ENCODE data around the gene CLASP1. TPM values are rescaled to one million over a fixed set of nuclear protein-coding genes. Genes with fewer than 3 reads are reported as not detected.

Gene CLASP1
- total RNA-seq, 1 donor from 2014 or later = 110 TPM

DNA sequence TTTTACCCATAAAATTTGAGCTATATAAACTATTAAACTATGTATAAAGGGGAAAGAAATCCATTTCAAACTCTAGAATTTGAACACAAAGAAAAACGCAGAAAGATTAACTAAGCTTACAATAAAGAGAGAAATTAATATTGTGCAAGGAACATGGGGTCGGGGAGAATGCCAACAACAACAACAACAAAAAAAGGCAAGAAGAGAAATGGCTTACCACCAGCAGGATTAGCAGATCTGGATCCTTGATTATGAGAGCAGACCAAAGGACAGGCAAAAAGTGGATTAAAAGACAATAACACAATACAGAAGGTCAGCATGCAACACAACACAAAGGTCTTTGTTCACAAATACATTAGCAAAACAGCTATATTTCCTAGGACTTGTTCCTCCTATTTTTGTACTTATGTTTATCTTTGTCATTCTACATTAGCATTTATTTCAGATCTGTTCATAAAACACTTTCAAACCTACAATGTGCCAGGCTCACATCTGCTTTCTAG is 222.0 kb downstream of the CLASP1 start:
- H3K27me3 ChIP-seq = no peaks in the 10 kb centered on the region
- Mint-ChIP-seq H3K27ac (no peak overlapping the region), H3K9me3 (no peaks in the 10 kb centered on the region), H3K4me1 (no peaks in the 10 kb centered on the region), H3K27me3 (ENCODE audit: insufficient read depth, low read depth) (no peaks in the 10 kb centered on the region), H3K4me3 (no peak overlapping the region), H3K36me3 (peaks cover 22% of the 10 kb centered on the region)
- no peaks in the 10 kb centered on the region for H3K36me3 ChIP-seq
- H3K4me3 ChIP-seq = no peak overlapping the region
- no peaks in the 10 kb centered on the region for H3K79me2 ChIP-seq (ENCODE audit: low read depth)
- no peaks in the 10 kb centered on the region for H3K4me1 ChIP-seq
- H3K9ac ChIP-seq = no peak overlapping the region
- no peaks in the 10 kb centered on the region for H4K20me1 ChIP-seq (ENCODE audit: low read depth)
- no peaks in the 10 kb centered on the region for H3K9me3 ChIP-seq (ENCODE audit: low read depth)
- no peak for DNase-seq (ENCODE audit: low spot score)
- no peak overlapping the region for H3K4me2 ChIP-seq
- TF ChIP-seq EZH2 (IDR thresholded peaks at IDR 0.05) = no peak
- TF ChIP-seq, protein P1, sequence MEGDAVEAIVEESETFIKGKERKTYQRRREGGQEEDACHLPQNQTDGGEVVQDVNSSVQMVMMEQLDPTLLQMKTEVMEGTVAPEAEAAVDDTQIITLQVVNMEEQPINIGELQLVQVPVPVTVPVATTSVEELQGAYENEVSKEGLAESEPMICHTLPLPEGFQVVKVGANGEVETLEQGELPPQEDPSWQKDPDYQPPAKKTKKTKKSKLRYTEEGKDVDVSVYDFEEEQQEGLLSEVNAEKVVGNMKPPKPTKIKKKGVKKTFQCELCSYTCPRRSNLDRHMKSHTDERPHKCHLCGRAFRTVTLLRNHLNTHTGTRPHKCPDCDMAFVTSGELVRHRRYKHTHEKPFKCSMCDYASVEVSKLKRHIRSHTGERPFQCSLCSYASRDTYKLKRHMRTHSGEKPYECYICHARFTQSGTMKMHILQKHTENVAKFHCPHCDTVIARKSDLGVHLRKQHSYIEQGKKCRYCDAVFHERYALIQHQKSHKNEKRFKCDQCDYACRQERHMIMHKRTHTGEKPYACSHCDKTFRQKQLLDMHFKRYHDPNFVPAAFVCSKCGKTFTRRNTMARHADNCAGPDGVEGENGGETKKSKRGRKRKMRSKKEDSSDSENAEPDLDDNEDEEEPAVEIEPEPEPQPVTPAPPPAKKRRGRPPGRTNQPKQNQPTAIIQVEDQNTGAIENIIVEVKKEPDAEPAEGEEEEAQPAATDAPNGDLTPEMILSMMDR (IDR thresholded peaks at IDR 0.05) = no peak
- H3K27ac ChIP-seq = no peak overlapping the region
- no peaks in the 10 kb centered on the region for H3F3A ChIP-seq (ENCODE audit: low read depth)
- no peak overlapping the region for H2AFZ ChIP-seq (replicated peaks)

DNA sequence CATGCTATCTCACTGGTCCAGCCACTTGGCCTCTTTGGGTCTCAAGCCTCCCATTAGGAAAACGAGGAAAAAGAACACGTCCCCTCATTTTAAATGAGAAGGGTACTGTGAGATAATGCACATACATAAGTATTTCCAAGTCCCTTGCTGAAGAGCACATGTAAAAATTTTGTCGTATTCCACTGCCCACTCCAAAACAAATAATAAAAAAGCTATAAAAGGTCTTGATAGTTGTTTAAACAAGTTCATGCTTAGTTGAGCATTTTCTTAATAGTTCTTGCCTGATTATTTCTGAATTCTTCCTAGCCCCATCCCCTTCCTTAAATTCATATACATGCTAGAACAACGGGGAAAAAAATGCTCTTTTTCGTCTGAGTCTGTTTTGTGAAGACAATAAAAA is 228.8 kb downstream of the CLASP1 start:
- H3K27ac Mint-ChIP-seq = no peak overlapping the region
- H3K36me3 Mint-ChIP-seq = peaks cover 21% of the 10 kb centered on the region
- H3K27me3 ChIP-seq = no peaks in the 10 kb centered on the region
- no peak overlapping the region for H3K9ac ChIP-seq
- no peaks in the 10 kb centered on the region for H3K4me1 Mint-ChIP-seq
- TF ChIP-seq, protein P1 (IDR thresholded peaks at IDR 0.05) = no peak
- TF ChIP-seq EZH2 (IDR thresholded peaks at IDR 0.05) (no peak), EZH2phosphoT487 (IDR thresholded peaks at IDR 0.05) (no peak)
- H3K9me3 Mint-ChIP-seq = no peaks in the 10 kb centered on the region
- DNase-seq (ENCODE audit: low spot score) = no peak
- H3K79me2 ChIP-seq (ENCODE audit: low read depth) = no peaks in the 10 kb centered on the region
- no peak overlapping the region for H2AFZ ChIP-seq (replicated peaks)
- no peak overlapping the region for H3K4me2 ChIP-seq
- H3K4me3 Mint-ChIP-seq = no peak overlapping the region
- H3K4me1 ChIP-seq = no peaks in the 10 kb centered on the region
- H3K36me3 ChIP-seq = peaks cover 3% of the 10 kb centered on the region
- no peaks in the 10 kb centered on the region for H3K27me3 Mint-ChIP-seq (ENCODE audit: insufficient read depth, low read depth)
- peaks cover 7% of the 10 kb centered on the region for H4K20me1 ChIP-seq (ENCODE audit: low read depth)
- no peaks in the 10 kb centered on the region for H3K9me3 ChIP-seq (ENCODE audit: low read depth)
- no peak overlapping the region for H3K4me3 ChIP-seq
- H3F3A ChIP-seq (ENCODE audit: low read depth) = no peaks in the 10 kb centered on the region
- no peak overlapping the region for H3K27ac ChIP-seq

DNA sequence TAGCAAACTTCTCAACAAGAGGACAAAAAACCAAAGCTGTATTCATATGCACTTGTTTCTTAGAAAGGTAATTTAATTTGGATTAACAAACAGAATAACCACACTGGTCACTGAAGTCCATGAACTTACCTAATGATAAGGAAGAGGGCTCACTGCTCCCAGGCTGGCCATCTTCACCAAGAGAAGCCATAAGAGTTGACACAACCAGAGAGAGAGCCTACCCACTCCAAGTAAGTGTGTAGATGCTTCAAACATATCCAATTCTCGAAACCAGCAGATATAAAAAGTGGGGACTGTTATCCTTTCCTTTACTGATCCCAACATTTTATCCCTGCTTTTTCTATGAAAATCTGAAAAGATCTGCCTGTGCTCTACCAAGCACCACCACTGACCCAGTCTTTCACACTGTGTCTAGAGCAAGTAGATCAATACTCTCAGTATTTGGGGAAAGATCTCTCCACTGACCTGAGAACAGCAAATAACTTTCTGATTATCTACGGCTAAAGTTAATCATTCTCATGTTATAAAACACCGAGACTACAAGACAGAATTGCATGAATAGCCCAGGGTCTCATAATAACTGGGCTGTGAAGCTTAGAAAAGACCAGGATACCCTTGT is 230.1 kb downstream of the CLASP1 start:
- no peaks in the 10 kb centered on the region for H3F3A ChIP-seq (ENCODE audit: low read depth)
- no peak overlapping the region for H3K27ac ChIP-seq
- no peak overlapping the region for H3K4me2 ChIP-seq
- H3K4me3 ChIP-seq = no peak overlapping the region
- TF ChIP-seq, protein P1 (IDR thresholded peaks at IDR 0.05) = no peak
- no peak for TF ChIP-seq EZH2 (IDR thresholded peaks at IDR 0.05)
- TF ChIP-seq EZH2phosphoT487 (IDR thresholded peaks at IDR 0.05) = no peak
- no peaks in the 10 kb centered on the region for H3K27me3 ChIP-seq
- Mint-ChIP-seq H3K27ac (no peak overlapping the region), H3K4me3 (no peak overlapping the region), H3K9me3 (no peaks in the 10 kb centered on the region), H3K4me1 (no peaks in the 10 kb centered on the region), H3K27me3 (ENCODE audit: insufficient read depth, low read depth) (no peaks in the 10 kb centered on the region), H3K36me3 (peaks cover 25% of the 10 kb centered on the region)
- H4K20me1 ChIP-seq (ENCODE audit: low read depth) = peaks cover 7% of the 10 kb centered on the region
- H3K9ac ChIP-seq = no peak overlapping the region
- DNase-seq (ENCODE audit: low spot score) = no peak
- H2AFZ ChIP-seq (replicated peaks) = no peak overlapping the region
- H3K79me2 ChIP-seq (ENCODE audit: low read depth) = no peaks in the 10 kb centered on the region
- H3K36me3 ChIP-seq = peaks cover 5% of the 10 kb centered on the region
- H3K4me1 ChIP-seq = no peaks in the 10 kb centered on the region
- no peaks in the 10 kb centered on the region for H3K9me3 ChIP-seq (ENCODE audit: low read depth)
